Nucleus accumbens (tissue), 56 donors: ENCODE results near the gene HPN.

Experiments used
- DNase-seq, 56 donors: peaks; one replicate each; lab custom pipeline; 2025; lab: John Stamatoyannopoulos, UW

Gene HPN

GRCh38 chr19:35076026-35076370 lies 34.5 kb downstream of the HPN start:
- no peak for DNase-seq

- no peak for DNase-seq
Observed at GRCh38 chr19:35076657-35077056, 35.1 kb downstream of the HPN start.

GRCh38 chr19:35077411-35078223 lies 36.1 kb downstream of the HPN start:
- no peak for DNase-seq

GRCh38 chr19:35079826-35080225 lies 38.3 kb downstream of the HPN start:
- no peak for DNase-seq

- no peak for DNase-seq
Observed at GRCh38 chr19:35080613-35081170, 39.2 kb downstream of the HPN start.

GRCh38 chr19:35081201-35081600 lies 39.7 kb downstream of the HPN start:
- DNase-seq = no peak

GRCh38 chr19:35083691-35084508 lies 42.4 kb downstream of the HPN start:
- DNase-seq = no peak

- DNase-seq = no peak
Observed at GRCh38 chr19:35084509-35084762, 42.9 kb downstream of the HPN start.

GRCh38 chr19:35085947-35086346 lies 44.4 kb downstream of the HPN start:
- DNase-seq = no peak

GRCh38 chr19:35086455-35086854 lies 44.9 kb downstream of the HPN start:
- peak in 4 of 56 donors; percentile 15 to 52 (median 30) for DNase-seq

- DNase-seq = no peak
Observed at GRCh38 chr19:35087393-35087792, 45.9 kb downstream of the HPN start.

- peak in 2 of 56 donors; percentile 19 to 71 for DNase-seq
Observed at GRCh38 chr19:35088131-35088913, 46.8 kb downstream of the HPN start.

- DNase-seq = no peak
Observed at GRCh38 chr19:35089554-35089953, 48.0 kb downstream of the HPN start.

- no peak for DNase-seq
Observed at GRCh38 chr19:35090160-35090505, 48.6 kb downstream of the HPN start.

- DNase-seq = peak in 37 of 56 donors; percentile 7 to 70 (median 38)
Observed at GRCh38 chr19:35090506-35091214, 49.1 kb downstream of the HPN start.

GRCh38 chr19:35093430-35093829 lies 51.9 kb downstream of the HPN start:
- no peak for DNase-seq

GRCh38 chr19:35093941-35094647 lies 52.6 kb downstream of the HPN start:
- no peak for DNase-seq

- DNase-seq = no peak
Observed at GRCh38 chr19:35094656-35095055, 53.1 kb downstream of the HPN start.

GRCh38 chr19:35095667-35096368 lies 54.3 kb downstream of the HPN start:
- DNase-seq = no peak
